HG03103 (cell line): Measurements from ENCODE around the gene OR5M3.

Experiments
- ATAC-seq: cut with Tn5 transposase; IDR thresholded peaks from one replicate; pipeline ENCODE4 v1.9.1; 2021; ENCODE audit warnings: low read depth; ENCODE audit not compliant: unreplicated experiment

Gene OR5M3

DNA sequence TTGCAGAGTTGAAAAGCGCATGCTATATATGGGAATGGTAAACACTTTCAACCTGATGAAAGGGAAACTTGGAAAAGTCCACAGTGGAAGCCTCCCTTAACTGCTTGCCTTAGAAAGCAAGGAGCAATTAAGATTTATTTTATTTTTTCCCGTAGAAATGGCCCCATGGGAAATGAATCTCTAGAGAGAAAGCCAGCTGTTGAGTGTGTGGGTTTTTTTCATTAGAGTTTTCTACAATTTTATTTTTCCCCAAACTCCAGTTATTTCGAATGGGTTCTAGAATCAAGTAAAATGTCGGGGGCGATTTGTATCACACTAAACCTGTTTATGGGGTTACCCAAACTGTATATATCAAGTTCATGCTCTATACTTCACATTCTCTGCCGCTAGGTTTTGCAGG is at the start of gene OR5M3:
TSS of gene OR5M3 (minus strand) at position 101 of the 400 bp plus-strand sequence. CDS start 2,855 bp downstream, outside the sequence.
- no peak for ATAC-seq

DNA sequence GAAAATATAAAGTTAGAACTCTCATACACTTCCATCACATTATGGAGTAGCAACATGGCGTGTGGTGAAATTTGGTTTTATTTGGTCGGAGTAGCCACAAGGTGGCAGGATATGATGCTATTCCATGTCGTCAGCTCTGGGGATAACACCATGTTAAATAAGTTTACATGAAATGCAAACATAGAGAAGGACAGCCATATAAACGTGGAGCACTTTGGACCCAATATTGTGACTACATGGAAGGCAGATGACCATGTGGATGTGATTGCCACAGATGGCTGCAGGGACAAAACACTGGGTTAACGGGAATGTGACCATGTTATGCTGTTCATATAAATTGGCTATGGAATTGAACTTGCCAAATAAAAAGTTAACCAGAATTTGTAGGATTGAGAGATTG is 48.9 kb upstream of the OR5M3 start:
- no peak for ATAC-seq

DNA sequence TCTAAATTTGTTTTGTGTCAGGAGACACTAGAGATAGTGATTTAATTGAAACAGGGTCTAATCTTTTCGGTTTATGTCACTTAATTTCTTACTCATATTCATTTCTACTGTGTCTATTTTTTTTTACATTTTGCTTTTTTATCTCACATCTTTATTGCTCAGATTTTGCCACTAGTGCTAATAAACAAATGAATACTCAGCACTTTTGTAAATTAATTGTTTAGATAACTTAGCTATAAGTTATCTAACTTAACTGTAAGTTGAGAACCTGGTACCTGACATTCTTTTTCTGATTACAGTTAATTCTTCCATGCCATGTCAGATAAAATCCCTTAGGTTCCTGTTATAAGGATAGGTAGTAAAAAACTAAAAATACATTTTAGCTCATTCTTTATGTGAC is 40.1 kb upstream of the OR5M3 start:
- no peak for ATAC-seq

DNA sequence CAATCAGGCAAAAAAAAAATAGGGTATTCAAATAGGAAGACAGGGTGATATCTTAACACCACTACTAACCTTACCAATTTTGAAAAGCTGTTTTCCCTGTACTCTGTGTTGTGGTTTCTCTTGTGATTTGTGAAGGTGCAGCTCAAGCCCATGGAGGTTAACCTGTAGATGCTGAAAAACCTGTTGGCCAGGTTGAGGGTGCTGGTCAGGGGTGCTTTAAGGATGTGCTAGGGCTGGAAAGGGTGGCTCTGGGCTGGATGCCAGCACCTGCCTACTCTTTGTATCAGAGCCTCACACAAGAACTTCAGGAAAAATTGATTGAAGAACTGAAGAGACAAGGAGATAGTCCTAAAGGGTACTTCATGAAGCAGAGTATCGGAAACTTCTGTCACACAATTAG is 36.3 kb upstream of the OR5M3 start:
- no peak for ATAC-seq

DNA sequence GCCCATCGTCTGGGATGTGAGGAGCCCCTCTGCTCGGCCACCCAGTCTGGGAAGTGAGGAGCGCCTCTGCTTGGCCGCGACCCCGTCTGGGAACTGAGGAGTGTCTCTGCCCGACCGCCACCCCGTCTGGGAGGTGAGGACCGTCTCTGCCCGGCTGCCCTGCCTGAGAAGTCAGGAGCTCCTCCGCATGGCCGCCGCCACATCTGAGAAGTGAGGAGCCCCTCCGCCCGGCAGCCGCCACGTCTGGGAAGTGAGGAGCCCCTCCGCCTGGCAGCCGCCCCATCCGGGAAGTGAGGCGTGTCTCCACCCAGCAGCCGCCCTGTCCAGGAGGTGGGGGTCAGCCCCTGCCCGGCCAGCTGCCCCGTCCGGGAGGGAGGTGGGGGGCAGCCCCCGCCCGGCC is 23.9 kb upstream of the OR5M3 start:
- no peak for ATAC-seq

DNA sequence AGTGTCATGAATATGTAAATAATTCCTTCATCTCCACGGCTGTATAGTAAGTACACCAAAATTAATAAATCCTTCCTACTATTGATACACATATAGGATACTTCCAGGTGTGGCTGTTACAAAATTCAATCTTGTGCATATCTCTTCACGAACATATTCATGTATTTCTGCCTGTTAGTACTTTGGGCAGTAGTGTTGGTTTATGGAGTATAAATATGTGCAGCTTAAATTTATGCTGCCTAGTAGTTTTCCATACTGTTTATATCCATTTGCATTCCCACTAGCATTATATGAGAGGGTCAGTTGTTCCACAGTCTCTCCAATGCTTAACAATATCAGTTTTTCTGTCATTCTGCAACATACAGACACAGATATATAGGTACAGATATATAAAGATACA is 22.0 kb upstream of the OR5M3 start:
- ATAC-seq = no peak

DNA sequence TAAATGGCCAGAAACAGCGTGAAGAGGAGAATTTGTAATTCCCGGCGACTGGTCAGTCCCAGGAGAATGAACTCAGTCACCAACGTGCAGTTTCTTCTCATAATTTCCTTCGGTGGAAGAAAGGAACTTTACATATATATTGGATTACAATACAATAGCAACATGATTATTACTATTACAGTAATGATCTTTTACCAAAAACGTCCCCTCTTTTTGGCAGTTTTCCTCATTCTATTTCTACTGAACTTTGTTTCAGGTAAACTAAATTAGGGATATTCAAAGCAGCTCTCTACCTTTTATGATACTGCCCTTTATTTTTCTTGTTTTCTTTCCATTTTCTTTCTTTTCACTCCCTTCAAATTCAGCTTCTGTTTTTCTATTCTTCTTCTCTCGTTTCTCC is 18.1 kb upstream of the OR5M3 start, which contains the start of gene OR5M8:
TSS of gene OR5M8 (minus strand) at position 101 of the 400 bp plus-strand sequence. CDS start at position 101, 0 bp downstream.
- no peak for ATAC-seq

DNA sequence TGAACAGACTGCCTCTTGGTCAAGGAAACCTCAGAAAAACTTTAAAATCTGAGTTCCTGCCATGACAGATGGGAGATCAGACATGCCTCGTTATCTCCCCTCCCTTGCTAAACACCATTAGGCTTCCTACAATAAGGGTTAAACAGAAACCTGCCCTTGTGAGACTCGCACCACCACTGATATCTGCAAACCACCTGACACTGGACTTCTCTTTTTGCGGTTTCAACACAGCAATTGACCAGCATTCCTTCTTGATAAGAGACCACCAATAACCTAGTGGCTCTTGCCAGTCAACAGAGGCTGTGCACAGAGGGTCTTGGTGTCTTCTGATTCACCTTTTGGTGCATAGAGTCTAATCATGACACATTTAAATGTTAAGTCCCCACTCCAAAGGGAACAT is 13.6 kb upstream of the OR5M3 start:
- no peak for ATAC-seq

DNA sequence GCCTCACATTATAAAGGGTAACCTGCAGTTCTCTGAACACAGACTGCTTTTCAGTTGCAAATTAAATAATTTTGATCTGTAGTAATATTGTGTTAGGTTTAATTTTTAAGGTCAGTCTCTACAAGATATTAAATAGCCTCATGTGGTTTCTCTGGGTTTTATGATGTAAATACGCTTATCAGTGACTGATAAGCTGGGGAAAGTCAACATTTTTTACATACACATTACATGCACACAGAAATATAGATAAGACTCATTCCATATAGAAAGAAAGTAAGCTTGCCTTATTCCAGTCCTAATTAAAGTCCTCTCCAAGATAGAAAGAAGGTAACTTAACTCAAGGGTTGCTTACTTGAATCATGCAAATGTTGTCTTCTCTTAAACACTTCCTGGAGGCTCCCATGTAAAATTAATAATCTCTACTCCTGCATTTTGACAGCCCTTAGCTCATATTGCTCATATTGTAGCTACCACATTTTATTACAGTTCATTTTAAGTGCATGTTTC is 1.6 kb upstream of the OR5M3 start:
- no peak for ATAC-seq

DNA sequence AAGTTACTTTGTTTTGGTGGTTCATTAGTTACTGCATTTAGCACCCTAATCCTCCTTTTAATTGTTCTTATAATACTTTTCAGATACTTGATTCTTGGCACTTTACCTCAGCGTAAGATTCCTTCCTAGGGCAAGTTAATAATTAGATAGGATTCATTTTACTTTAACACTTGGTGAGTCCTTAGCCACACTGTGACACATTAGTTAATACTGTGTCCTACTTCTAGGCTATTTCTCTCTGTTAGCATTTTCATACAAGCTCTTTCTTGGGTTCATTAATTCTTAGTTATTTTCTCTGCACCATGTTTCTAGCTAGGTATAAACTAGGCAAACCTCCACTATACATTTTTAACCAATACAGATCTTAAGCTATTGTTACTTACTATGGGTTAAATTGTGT is 16.1 kb downstream of the OR5M3 start:
- ATAC-seq = no peak

DNA sequence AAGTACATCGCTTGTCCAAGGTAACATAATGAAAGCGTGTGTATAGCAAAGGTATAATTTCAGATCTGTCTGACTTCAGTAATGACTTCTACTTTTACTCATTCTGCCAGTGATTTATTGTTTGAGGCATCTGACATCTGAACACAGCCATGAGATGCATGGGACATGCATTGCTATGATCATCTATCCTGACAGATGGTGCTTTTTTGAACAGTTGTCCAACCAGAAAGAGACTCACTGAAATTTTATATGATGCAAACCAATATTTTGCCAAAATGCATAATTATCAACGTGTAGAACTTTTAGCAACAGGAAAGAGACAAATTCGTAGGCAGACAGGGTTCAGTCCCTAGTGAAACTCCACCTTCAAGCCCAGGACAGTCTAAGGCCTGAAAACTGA is 19.6 kb downstream of the OR5M3 start:
- no peak for ATAC-seq
